WERI-Rb-1 (cell line): Measurements from ENCODE around the gene VSTM1.

Experiments used
- DNase-seq: peaks from one replicate; pipeline ENCODE4 v3.0.0-alpha.2; 2020
- H3K27ac ChIP-seq: fragments of 250-450 bp; sonication (Bioruptor Pico); 2 replicates; pipeline ENCODE4 v1.5.1; 2020; ENCODE audit warnings: mild to moderate bottlenecking, moderate library complexity
- H3K27me3 ChIP-seq: fragments of 250-450 bp; sonication (Bioruptor Pico); 2 replicates; pipeline ENCODE4 v1.5.1; 2021; ENCODE audit warnings: mild to moderate bottlenecking, low read depth, moderate library complexity; ENCODE audit not compliant: insufficient read depth, severe bottlenecking
- H3K36me3 ChIP-seq: fragments of 250-450 bp; sonication (Bioruptor Pico); 2 replicates; pipeline ENCODE4 v1.5.1; 2020; ENCODE audit warnings: mild to moderate bottlenecking, moderate library complexity
- H3K4me3 ChIP-seq: 2 replicates; pipeline ENCODE4 v1.5.1; 2011; ENCODE audit warnings: low read depth, mild to moderate bottlenecking, control low read depth, low read length
- H3K9me3 ChIP-seq: fragments of 250-450 bp; sonication (Bioruptor Pico); 2 replicates; pipeline ENCODE4 v1.5.1; 2021; ENCODE audit warnings: mild to moderate bottlenecking, moderate library complexity; ENCODE audit not compliant: severe bottlenecking
- CTCF ChIP-seq: IDR thresholded peaks from 2 replicates; pipeline ENCODE4 v1.5.1; 2011; ENCODE audit warnings: low read depth, mild to moderate bottlenecking, control low read depth, inconsistent platforms, low read length

Gene VSTM1

GRCh38 chr19:53999694-54000093, 64.0 kb downstream of the VSTM1 start:
- no peak overlapping the region for H3K27ac ChIP-seq
- TF ChIP-seq CTCF: no peak
- no peaks in the 10 kb centered on the region for H3K36me3 ChIP-seq
- H3K9me3 ChIP-seq: no peaks in the 10 kb centered on the region
- H3K27me3 ChIP-seq: no peaks in the 10 kb centered on the region
- DNase-seq: no peak
- H3K4me3 ChIP-seq: no peak overlapping the region

GRCh38 chr19:53998223-53998622, 65.5 kb downstream of the VSTM1 start:
- no peaks in the 10 kb centered on the region for H3K9me3 ChIP-seq
- no peak overlapping the region for H3K4me3 ChIP-seq
- no peak for TF ChIP-seq CTCF
- no peak overlapping the region for H3K27ac ChIP-seq
- no peak for DNase-seq
- H3K36me3 ChIP-seq: no peaks in the 10 kb centered on the region
- no peaks in the 10 kb centered on the region for H3K27me3 ChIP-seq

- Histone ChIP-seq H3K9me3 (no peaks in the 10 kb centered on the region), H3K36me3 (no peaks in the 10 kb centered on the region), H3K4me3 (no peak overlapping the region), H3K27me3 (no peaks in the 10 kb centered on the region), H3K27ac (no peak overlapping the region)
- no peak for TF ChIP-seq CTCF
- DNase-seq: no peak
These were observed 68.9 kb downstream of the VSTM1 start for GRCh38 chr19:53994811-53995210.

- no peak for DNase-seq
- no peak for TF ChIP-seq CTCF
- no peaks in the 10 kb centered on the region for H3K9me3 ChIP-seq
- H3K36me3 ChIP-seq: no peaks in the 10 kb centered on the region
- no peak overlapping the region for H3K4me3 ChIP-seq
- no peak overlapping the region for H3K27ac ChIP-seq
- no peaks in the 10 kb centered on the region for H3K27me3 ChIP-seq
These were observed 70.2 kb downstream of the VSTM1 start for GRCh38 chr19:53993448-53993847.

GRCh38 chr19:53992815-53993214, 70.9 kb downstream of the VSTM1 start:
- H3K4me3 ChIP-seq: no peak overlapping the region

More at GRCh38 chr19:53992815-53993214, 70.9 kb downstream of the VSTM1 start:
- Histone ChIP-seq H3K27ac (no peak overlapping the region), H3K9me3 (no peaks in the 10 kb centered on the region), H3K27me3 (no peaks in the 10 kb centered on the region), H3K36me3 (no peaks in the 10 kb centered on the region)
- DNase-seq: no peak
- no peak for TF ChIP-seq CTCF
